Karpas-422 (cell line): ENCODE measurements around the gene ST14. TPM values are rescaled to one million over a fixed set of nuclear protein-coding genes. Genes with fewer than 3 reads are reported as not detected.

Experiments used
- DNase-seq: peaks from one replicate; pipeline ENCODE4 v3.0.0-alpha.2; 2015
- H2AFZ ChIP-seq: fragments of 200-600 bp; sonication (generic); 2 replicates; pipeline ENCODE4 v1.6.1; 2014; ENCODE audit warnings: antibody characterized with exemption, low read length, mixed read lengths
- H3K27ac ChIP-seq: fragments of 200-600 bp; sonication (generic); 2 replicates; pipeline ENCODE4 v1.5.1; 2014; ENCODE audit warnings: mild to moderate bottlenecking, low read length, moderate library complexity
- H3K27me3 ChIP-seq: fragments of 200-600 bp; sonication (generic); 2 replicates; pipeline ENCODE4 v1.6.1; 2014; ENCODE audit warnings: low read length, mixed read lengths
- H3K36me3 ChIP-seq: fragments of 200-600 bp; sonication (generic); 2 replicates; pipeline ENCODE4 v1.6.1; 2014; ENCODE audit warnings: low read length, mixed read lengths; ENCODE audit not compliant: insufficient read depth
- H3K4me1 ChIP-seq: fragments of 200-600 bp; sonication (generic); 2 replicates; pipeline ENCODE4 v1.6.1; 2014; ENCODE audit warnings: mild to moderate bottlenecking, low read length, mixed read lengths
- H3K4me2 ChIP-seq: fragments of 200-600 bp; sonication (generic); 2 replicates; pipeline ENCODE4 v1.6.1; 2014; ENCODE audit warnings: low read length, low read depth, mild to moderate bottlenecking; ENCODE audit not compliant: poor library complexity, severe bottlenecking
- H3K4me3 ChIP-seq: fragments of 200-600 bp; sonication (generic); 2 replicates; pipeline ENCODE4 v1.5.1; 2014; ENCODE audit warnings: mild to moderate bottlenecking, antibody characterized with exemption, low read length, mixed read lengths
- H3K79me2 ChIP-seq: fragments of 200-600 bp; sonication (generic); 2 replicates; pipeline ENCODE4 v1.6.1; 2014; ENCODE audit warnings: mild to moderate bottlenecking, low read length, mixed read lengths
- H3K9ac ChIP-seq: fragments of 200-600 bp; sonication (generic); 2 replicates; pipeline ENCODE4 v1.6.0; 2014; ENCODE audit warnings: low read length
- H3K9me2 ChIP-seq: fragments of 200-600 bp; sonication (generic), shearing (Covaris generic); replicated peaks from 2 replicates; pipeline ENCODE4 v1.6.0; 2014; ENCODE audit warnings: mild to moderate bottlenecking, low read length, moderate library complexity; ENCODE audit not compliant: insufficient read depth
- H3K9me3 ChIP-seq: fragments of 300-700, 200-600 bp; sonication (generic); 2 replicates; pipeline ENCODE4 v1.6.1; 2014; ENCODE audit warnings: low read length, mixed read lengths
- H4K20me1 ChIP-seq: fragments of 200-600 bp; sonication (generic); 2 replicates; pipeline ENCODE4 v1.6.1; 2014; ENCODE audit warnings: mild to moderate bottlenecking, antibody characterized with exemption, low read length, low read depth; ENCODE audit not compliant: insufficient read depth
- total RNA-seq: library from RNA; depleted of rRNA; stranded (reverse); fragments of >200 nt; shearing (Covaris generic); gene quantifications from 2 replicates; pipeline ENCODE4 v1.2.3, GENCODE V29; 2014; ENCODE audit warnings: low replicate concordance

Gene ST14
- total RNA-seq, 1 experiment from 2014 or later, result 0.30 TPM

DNA sequence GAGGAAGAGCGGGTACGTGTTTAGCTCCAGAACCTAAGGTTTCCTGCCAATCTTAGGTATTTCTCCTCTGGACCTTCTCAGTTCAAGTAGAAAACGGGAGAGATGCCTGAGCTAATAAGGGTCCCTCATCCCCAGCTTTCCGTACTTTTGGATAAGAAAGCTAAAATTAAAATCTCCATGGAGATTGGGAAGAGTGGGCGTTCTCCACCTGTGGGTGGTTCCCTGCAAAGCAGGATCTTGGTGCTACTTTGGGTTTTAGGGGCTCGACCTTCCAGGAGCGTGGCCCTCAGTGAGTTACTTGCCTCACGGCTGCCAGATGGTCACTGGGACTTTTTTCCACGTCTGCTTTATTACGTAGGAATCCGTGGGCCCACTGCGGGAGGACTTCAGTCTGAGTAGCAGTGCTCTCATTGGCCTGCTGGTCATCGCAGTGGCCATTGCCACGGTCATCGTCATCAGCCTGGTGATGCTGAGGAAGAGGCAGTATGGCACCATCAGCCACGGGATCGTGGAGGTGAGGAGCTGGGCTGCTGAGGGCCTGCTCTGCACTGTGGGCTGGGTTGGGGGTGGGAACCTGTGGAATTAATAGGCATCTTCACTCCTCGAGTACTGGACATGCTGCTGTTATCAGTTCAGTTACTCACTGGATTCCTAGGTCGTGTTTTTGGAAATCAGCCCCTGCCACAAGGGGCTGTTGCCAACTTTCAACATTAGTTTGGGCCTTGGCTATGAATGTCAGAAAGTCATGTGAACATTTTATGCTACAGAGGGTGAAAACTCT lies 17.8 kb upstream of the ST14 start:
- Histone ChIP-seq H3K27ac (no peak overlapping the region), H3K27me3 (no peaks in the 10 kb centered on the region), H4K20me1 (no peaks in the 10 kb centered on the region), H2AFZ (no peak overlapping the region), H3K9me2 (no peaks in the 10 kb centered on the region), H3K4me1 (no peaks in the 10 kb centered on the region), H3K79me2 (no peaks in the 10 kb centered on the region), H3K4me2 (no peak overlapping the region), H3K9me3 (no peaks in the 10 kb centered on the region), H3K9ac (no peak overlapping the region), H3K4me3 (no peak overlapping the region), H3K36me3 (no peaks in the 10 kb centered on the region; the same call in 1 of the 2 replicates)
- DNase-seq, result no peak

- Histone ChIP-seq H3K9me3 (no peaks in the 10 kb centered on the region), H3K79me2 (no peaks in the 10 kb centered on the region), H4K20me1 (no peaks in the 10 kb centered on the region), H2AFZ (no peak overlapping the region), H3K4me1 (no peaks in the 10 kb centered on the region), H3K9ac (no peak overlapping the region), H3K9me2 (no peaks in the 10 kb centered on the region), H3K4me3 (no peak overlapping the region), H3K4me2 (no peak overlapping the region), H3K27ac (no peak overlapping the region), H3K27me3 (no peaks in the 10 kb centered on the region), H3K36me3 (no peaks in the 10 kb centered on the region; the same call in 1 of the 2 replicates)
- DNase-seq, result no peak
These were observed 15.4 kb upstream of the ST14 start for GRCh38 chr11:130144141-130144540.

DNA sequence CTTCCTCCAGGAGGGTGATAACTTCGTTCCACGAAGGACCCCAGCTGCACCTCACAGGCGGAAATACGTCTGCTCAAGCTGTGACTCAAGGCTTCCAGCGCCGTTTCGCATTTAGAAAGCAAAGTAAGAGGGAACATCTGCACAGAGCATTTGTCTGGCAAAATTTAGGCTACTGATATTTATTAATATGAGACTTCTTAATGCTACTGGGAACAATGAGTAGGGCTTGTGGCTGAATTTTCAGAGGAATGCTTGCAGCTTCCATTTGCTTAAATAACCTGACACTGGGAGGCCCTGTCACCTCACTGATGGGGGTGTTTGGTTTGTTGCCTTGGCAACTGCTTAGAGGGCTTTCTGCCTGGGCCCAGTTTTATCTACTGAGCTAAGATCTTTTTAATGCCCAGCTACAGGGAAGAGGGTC lies 14.7 kb upstream of the ST14 start:
- H4K20me1 ChIP-seq, result no peaks in the 10 kb centered on the region
- no peaks in the 10 kb centered on the region for H3K27me3 ChIP-seq
- no peaks in the 10 kb centered on the region for H3K9me3 ChIP-seq
- H3K4me3 ChIP-seq, result no peak overlapping the region
- H3K9me2 ChIP-seq, result no peaks in the 10 kb centered on the region
- no peak overlapping the region for H2AFZ ChIP-seq
- no peak overlapping the region for H3K9ac ChIP-seq
- no peaks in the 10 kb centered on the region for H3K4me1 ChIP-seq
- DNase-seq, result no peak
- no peaks in the 10 kb centered on the region; the same call in 1 of the 2 replicates for H3K36me3 ChIP-seq
- no peaks in the 10 kb centered on the region for H3K79me2 ChIP-seq
- no peak overlapping the region for H3K4me2 ChIP-seq
- no peak overlapping the region for H3K27ac ChIP-seq

DNA sequence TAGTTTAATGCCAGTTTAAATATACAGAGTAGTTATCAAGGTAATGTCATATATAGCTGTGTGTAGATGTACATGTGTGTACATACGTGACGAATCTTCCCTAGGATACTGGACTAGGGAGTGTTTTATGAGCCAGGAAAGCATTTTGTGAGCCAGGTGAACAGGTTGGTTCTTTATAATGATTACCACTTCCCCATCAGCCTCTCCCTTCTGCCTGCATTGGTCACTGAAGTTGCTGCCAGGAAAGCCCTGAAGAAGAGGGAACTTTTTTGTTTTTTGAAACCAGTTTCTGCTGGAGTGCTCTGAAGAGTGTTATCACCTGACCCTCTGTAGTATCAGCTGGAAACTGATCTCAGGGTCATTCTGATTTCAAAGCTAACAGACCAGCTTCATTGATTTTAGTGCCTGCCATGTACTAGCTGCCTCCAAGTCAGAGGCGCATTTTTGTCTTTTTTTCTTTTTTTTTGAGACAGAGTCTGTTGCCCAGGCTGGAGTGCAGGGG lies 14.2 kb upstream of the ST14 start:
- no peak overlapping the region for H3K4me3 ChIP-seq
- no peaks in the 10 kb centered on the region for H3K27me3 ChIP-seq
- no peaks in the 10 kb centered on the region for H3K9me3 ChIP-seq
- H2AFZ ChIP-seq, result no peak overlapping the region
- DNase-seq, result no peak
- H3K36me3 ChIP-seq, result no peaks in the 10 kb centered on the region; the same call in 1 of the 2 replicates
- H3K9ac ChIP-seq, result no peak overlapping the region
- no peaks in the 10 kb centered on the region for H3K4me1 ChIP-seq
- H3K9me2 ChIP-seq, result no peaks in the 10 kb centered on the region
- no peaks in the 10 kb centered on the region for H3K79me2 ChIP-seq
- no peaks in the 10 kb centered on the region for H4K20me1 ChIP-seq
- no peak overlapping the region for H3K27ac ChIP-seq
- no peak overlapping the region for H3K4me2 ChIP-seq

GRCh38 chr11:130145975-130146776 lies 13.4 kb upstream of the ST14 start:
- Histone ChIP-seq H3K27ac (no peak overlapping the region), H3K9me3 (no peaks in the 10 kb centered on the region)

GRCh38 chr11:130146796-130147195 lies 12.8 kb upstream of the ST14 start:
- Histone ChIP-seq H3K9ac (no peak overlapping the region), H3K79me2 (no peaks in the 10 kb centered on the region), H3K4me3 (no peak overlapping the region), H3K27me3 (no peaks in the 10 kb centered on the region), H3K27ac (no peak overlapping the region), H3K4me2 (no peak overlapping the region), H3K4me1 (no peaks in the 10 kb centered on the region), H4K20me1 (no peaks in the 10 kb centered on the region), H3K36me3 (no peaks in the 10 kb centered on the region; the same call in 1 of the 2 replicates), H3K9me2 (no peaks in the 10 kb centered on the region), H3K9me3 (no peaks in the 10 kb centered on the region), H2AFZ (no peak overlapping the region)
- no peak for DNase-seq

More at GRCh38 chr11:130145975-130146776, 13.4 kb upstream of the ST14 start:
- no peaks in the 10 kb centered on the region for H4K20me1 ChIP-seq
- no peaks in the 10 kb centered on the region; the same call in 1 of the 2 replicates for H3K36me3 ChIP-seq
- DNase-seq, result no peak
- no peaks in the 10 kb centered on the region for H3K79me2 ChIP-seq
- no peak overlapping the region for H3K9ac ChIP-seq
- no peaks in the 10 kb centered on the region for H3K27me3 ChIP-seq
- H2AFZ ChIP-seq, result no peak overlapping the region
- H3K9me2 ChIP-seq, result no peaks in the 10 kb centered on the region
- no peaks in the 10 kb centered on the region for H3K4me1 ChIP-seq
- H3K4me3 ChIP-seq, result no peak overlapping the region
- H3K4me2 ChIP-seq, result no peak overlapping the region

GRCh38 chr11:130148796-130149326 lies 10.7 kb upstream of the ST14 start:
- no peaks in the 10 kb centered on the region for H3K27me3 ChIP-seq
- H3K36me3 ChIP-seq, result no peaks in the 10 kb centered on the region; the same call in 1 of the 2 replicates
- DNase-seq, result no peak
- no peak overlapping the region for H3K4me3 ChIP-seq
- no peaks in the 10 kb centered on the region for H3K9me2 ChIP-seq
- no peak overlapping the region for H3K4me2 ChIP-seq
- no peaks in the 10 kb centered on the region for H4K20me1 ChIP-seq
- H3K9me3 ChIP-seq, result no peaks in the 10 kb centered on the region
- no peaks in the 10 kb centered on the region for H3K79me2 ChIP-seq
- H3K27ac ChIP-seq, result no peak overlapping the region
- no peak overlapping the region for H2AFZ ChIP-seq
- no peak overlapping the region for H3K9ac ChIP-seq
- H3K4me1 ChIP-seq, result no peaks in the 10 kb centered on the region

GRCh38 chr11:130150790-130151189 lies 8.8 kb upstream of the ST14 start:
- Histone ChIP-seq H3K9me3 (no peaks in the 10 kb centered on the region), H3K27me3 (no peaks in the 10 kb centered on the region), H3K4me2 (no peak overlapping the region), H3K79me2 (no peaks in the 10 kb centered on the region), H3K9ac (no peak overlapping the region), H2AFZ (no peak overlapping the region), H3K9me2 (no peaks in the 10 kb centered on the region), H3K4me3 (no peak overlapping the region), H3K27ac (no peak overlapping the region), H3K36me3 (no peaks in the 10 kb centered on the region), H4K20me1 (no peaks in the 10 kb centered on the region), H3K4me1 (no peaks in the 10 kb centered on the region)
- no peak for DNase-seq
